T-cell (primary cell): ENCODE data around the gene HBEGF. TPM values are rescaled to one million over a fixed set of nuclear protein-coding genes. Genes with fewer than 3 reads are reported as not detected.

Experiments
- ATAC-seq, 4 experiments: fragments of 200-7000 bp in 3 of 4; fragments of 150-1000 bp in 1 of 4; cut with Tn5 transposase; replicated peaks in 1 of 4; 1 replicate in 3 of 4; 2 replicates in 1 of 4; pipeline ENCODE4 v1.10.0; 2021; ENCODE audit warnings: moderate library complexity in 3 of 4, mild to moderate bottlenecking in 2 of 4, moderate number of reproducible peaks in 1 of 4
- CTCF ChIA-PET, 2 donors: fragments of 300-600 bp; sonication (Branson Sonifier 250); formaldehyde crosslinking; loops; one replicate each; lab custom pipeline; 2022; ENCODE audit warnings: antibody characterized with exemption in 2 of 2; lab: Charles Lee
- POLR2A ChIA-PET, 2 donors: fragments of 300-600 bp; sonication (Branson Sonifier 250); formaldehyde crosslinking; loops; one replicate each; lab custom pipeline; 2022; ENCODE audit warnings: antibody characterized with exemption in 2 of 2; lab: Charles Lee
- DNase-seq, 35 experiments: peaks; one replicate each; pipeline versions ENCODE4 v3.0.0 to v3.0.0-alpha.2; 2013 to 2023
- H3K27ac ChIP-seq: one replicate; pipeline ENCODE4 v1.5.1; 2013; ENCODE audit warnings: low read length
- H3K27me3 ChIP-seq, 2 experiments: replicated peaks in 1 of 2; 1 replicate in 1 of 2; 2 replicates in 1 of 2; pipeline versions ENCODE4 v1.6.1 to v1.7.0; 2013; ENCODE audit warnings: low read length in 1 of 2, mixed read lengths in 1 of 2; ENCODE audit not compliant: control insufficient read depth in 2 of 2, insufficient read depth in 2 of 2; ENCODE audit errors: extremely low read depth in 1 of 2
- H3K36me3 ChIP-seq, 2 donors: 1 replicate in 1 of 2; 2 replicates in 1 of 2; pipeline versions ENCODE4 v1.6.1 to v1.7.0; 2013; ENCODE audit warnings: low read length in 1 of 2; ENCODE audit not compliant: control insufficient read depth in 2 of 2, insufficient read depth in 1 of 2; ENCODE audit errors: extremely low read depth in 1 of 2
- H3K4me1 ChIP-seq, 2 experiments: 1 replicate in 1 of 2; 2 replicates in 1 of 2; pipeline versions ENCODE4 v1.6.1 to v1.7.0; 2013; ENCODE audit warnings: low read length in 2 of 2, mixed read lengths in 1 of 2; ENCODE audit not compliant: insufficient read depth in 2 of 2, control insufficient read depth in 1 of 2; ENCODE audit errors: extremely low read depth in 1 of 2
- H3K4me3 ChIP-seq, 2 donors: 1 replicate in 1 of 2; 2 replicates in 1 of 2; pipeline versions ENCODE4 v1.5.1 to v1.7.0; 2013; ENCODE audit warnings: mild to moderate bottlenecking in 2 of 2, low read length in 1 of 2, moderate library complexity in 1 of 2; ENCODE audit not compliant: control insufficient read depth in 1 of 2; ENCODE audit errors: extremely low read depth in 1 of 2
- H3K9me3 ChIP-seq: 2 replicates; pipeline ENCODE4 v1.7.0; 2013
- H3K27ac Mint-ChIP-seq, 2 donors: one replicate each; pipeline ENCODE4 v1.8.0; 2020 to 2021; ENCODE audit warnings: mild to moderate bottlenecking in 2 of 2, mixed read lengths in 2 of 2
- H3K27me3 Mint-ChIP-seq, 2 donors: one replicate each; pipeline ENCODE4 v1.8.0; 2021 to 2022; ENCODE audit warnings: mixed read lengths in 2 of 2
- H3K36me3 Mint-ChIP-seq: one replicate; pipeline ENCODE4 v1.8.0; 2021; ENCODE audit warnings: mixed read lengths
- H3K4me1 Mint-ChIP-seq, 3 donors: one replicate each; pipeline ENCODE4 v1.8.0; 2020 to 2022; ENCODE audit warnings: mixed read lengths in 3 of 3, mild to moderate bottlenecking in 1 of 3
- H3K4me3 Mint-ChIP-seq, 3 donors: one replicate each; pipeline ENCODE4 v1.8.0; 2020 to 2022; ENCODE audit warnings: mild to moderate bottlenecking in 3 of 3, mixed read lengths in 3 of 3, moderate library complexity in 3 of 3
- H3K9me3 Mint-ChIP-seq, 3 donors: one replicate each; pipeline ENCODE4 v1.8.0; 2020 to 2022; ENCODE audit warnings: mixed read lengths in 3 of 3
- WGBS: methylation state at CpG from one replicate; pipeline ENCODE4 v1.1.5; 2013; ENCODE audit warnings: missing lambda C conversion rate; ENCODE audit not compliant: insufficient coverage; 5-methylcytosine and 5-hydroxymethylcytosine counted together
- total RNA-seq, 35 experiments: library from RNA in 6 of 35; stranded (reverse) in 6 of 35; fragments of 120-200 nt in 1 of 35; gene quantifications; one replicate each; pipeline versions ENCODE4 v1.2.1 to v1.2.4 and lab custom pipeline; 2013 to 2026

Gene HBEGF
- total RNA-seq, 5 donors from 2014 or later (not counting 1 experiment from before 2014, with no cell fraction given), result 0.47 to 2.8 (median 1.9) TPM

- ChIA-PET CTCF (interaction anchor here in 1 of 2 donors (2.3 kb wide), 1 partner anchor 14 kb away, joined by 7 read pairs; no protein-coding TSS in a partner anchor), POLR2A (interaction anchor here in 1 of 2 donors (0.6 kb wide), 1 partner anchor 381 kb away, joined by 5 read pairs; no protein-coding TSS in a partner anchor)
- H3K27me3 ChIP-seq, result peaks cover 0 to 3% of the 10 kb centered on the region in 2 experiments
- no peaks in the 10 kb centered on the region for H3K27me3 Mint-ChIP-seq
- no peak for ATAC-seq
- no peak overlapping the region for H3K4me3 ChIP-seq
- no peak for DNase-seq
- H3K36me3 ChIP-seq, result peaks cover 0 to 5% of the 10 kb centered on the region in 2 donors
- H3K27ac Mint-ChIP-seq, result no peak overlapping the region
- no peaks in the 10 kb centered on the region for H3K9me3 ChIP-seq
- peaks cover 19 to 20% of the 10 kb centered on the region in 2 experiments for H3K4me1 ChIP-seq
- H3K9me3 Mint-ChIP-seq, result no peaks in the 10 kb centered on the region
- H3K27ac ChIP-seq, result no peak overlapping the region
- H3K4me1 Mint-ChIP-seq, result peaks cover 24 to 30% (median 29%) of the 10 kb centered on the region in 3 donors
- H3K4me3 Mint-ChIP-seq, result no peak overlapping the region
- H3K36me3 Mint-ChIP-seq, result peaks cover 8% of the 10 kb centered on the region
- WGBS, result no CpG with 5 or more reads among the region's 3 CpGs
Observed at GRCh38 chr5:140338336-140338735, 8.1 kb downstream of the HBEGF start.

- Mint-ChIP-seq H3K9me3 (no peaks in the 10 kb centered on the region), H3K27me3 (no peaks in the 10 kb centered on the region), H3K36me3 (peaks cover 8% of the 10 kb centered on the region), H3K27ac (no peak overlapping the region), H3K4me1 (peaks cover 20 to 25% (median 25%) of the 10 kb centered on the region in 3 donors), H3K4me3 (no peak overlapping the region)
- Histone ChIP-seq H3K36me3 (peaks cover 0 to 5% of the 10 kb centered on the region in 2 donors), H3K9me3 (no peaks in the 10 kb centered on the region), H3K4me1 (peaks cover 14 to 16% of the 10 kb centered on the region in 2 experiments), H3K4me3 (no peak overlapping the region), H3K27ac (no peak overlapping the region), H3K27me3 (peaks cover 0 to 3% of the 10 kb centered on the region in 2 experiments)
- ChIA-PET POLR2A (interaction anchor here in 1 of 2 donors (0.6 kb wide), 1 partner anchor 382 kb away, joined by 5 read pairs; no protein-coding TSS in a partner anchor), CTCF (interaction anchor here in 1 of 2 donors (0.5 to 2.3 kb wide), 2 partner anchors 14 to 93 kb away, joined by 3 to 7 read pairs; no protein-coding TSS in a partner anchor)
- no CpG with 5 or more reads among the region's 1 CpG for WGBS
- DNase-seq (no peak), ATAC-seq (no peak)
Observed at GRCh38 chr5:140337880-140338279, 8.5 kb downstream of the HBEGF start.

- no peak overlapping the region for H3K4me3 ChIP-seq
- H3K4me3 Mint-ChIP-seq, result no peak overlapping the region
- no peak overlapping the region for H3K27ac Mint-ChIP-seq
- peaks cover 11% of the 10 kb centered on the region for H3K36me3 Mint-ChIP-seq
- no peaks in the 10 kb centered on the region for H3K9me3 ChIP-seq
- peaks cover 0 to 3% of the 10 kb centered on the region in 2 experiments for H3K27me3 ChIP-seq
- DNase-seq (no peak), ATAC-seq (no peak)
- no peaks in the 10 kb centered on the region for H3K9me3 Mint-ChIP-seq
- POLR2A ChIA-PET, result interaction anchor here in 1 of 2 donors (0.6 kb wide), 1 partner anchor 34 kb away, joined by 8 read pairs; the partner anchor contains the start of gene PFDN1
- CTCF ChIA-PET, result interaction anchor here in 1 of 2 donors (0.6 to 2.3 kb wide), 2 partner anchors 15 to 16 kb away, joined by 3 to 7 read pairs; no protein-coding TSS in a partner anchor
- no peak overlapping the region for H3K27ac ChIP-seq
- H3K4me1 Mint-ChIP-seq, result peaks cover 5 to 13% (median 10%) of the 10 kb centered on the region in 3 donors
- H3K4me1 ChIP-seq, result peaks cover under 1% of the 10 kb centered on the region in 2 experiments
- 84% methylated on average over 5 of the region's 5 CpGs for WGBS
- peaks cover 0 to 5% of the 10 kb centered on the region in 2 donors for H3K36me3 ChIP-seq
- H3K27me3 Mint-ChIP-seq, result no peaks in the 10 kb centered on the region
Observed at GRCh38 chr5:140336388-140336787, 10.0 kb downstream of the HBEGF start.

GRCh38 chr5:140331638-140332037 is 14.8 kb downstream of the HBEGF start:
- Histone ChIP-seq H3K36me3 (no peaks in the 10 kb centered on the region), H3K4me3 (no peak overlapping the region), H3K4me1 (no peaks in the 10 kb centered on the region), H3K9me3 (no peaks in the 10 kb centered on the region), H3K27ac (no peak overlapping the region), H3K27me3 (no peaks in the 10 kb centered on the region)
- Mint-ChIP-seq H3K27me3 (no peaks in the 10 kb centered on the region), H3K36me3 (peaks cover 11% of the 10 kb centered on the region), H3K4me3 (no peak overlapping the region), H3K27ac (no peak overlapping the region), H3K4me1 (peaks cover 0 to 4% (median 0%) of the 10 kb centered on the region in 3 donors), H3K9me3 (no peaks in the 10 kb centered on the region)
- ATAC-seq, result no peak
- CTCF ChIA-PET, result interaction anchor here in 1 of 2 donors (0.7 kb wide), 1 partner anchor 14 kb away, joined by 3 read pairs; no protein-coding TSS in a partner anchor
- POLR2A ChIA-PET, result no interaction called here
- DNase-seq, result no peak
- no CpG with 5 or more reads among the region's 1 CpG for WGBS

- Mint-ChIP-seq H3K27me3 (no peaks in the 10 kb centered on the region), H3K4me1 (no peaks in the 10 kb centered on the region), H3K36me3 (peaks cover 11% of the 10 kb centered on the region), H3K4me3 (no peak overlapping the region), H3K9me3 (no peaks in the 10 kb centered on the region), H3K27ac (no peak overlapping the region)
- CTCF ChIA-PET, result interaction anchor here (0.5 to 1.2 kb wide), 5 partner anchors 16 to 74 kb away, joined by 3 to 5 read pairs (median 4); partner anchors contain the start of gene HBEGF (in 1 of the 2)
- Histone ChIP-seq H3K9me3 (no peaks in the 10 kb centered on the region), H3K27me3 (no peaks in the 10 kb centered on the region), H3K36me3 (no peaks in the 10 kb centered on the region), H3K4me3 (no peak overlapping the region), H3K27ac (no peak overlapping the region), H3K4me1 (no peaks in the 10 kb centered on the region)
- POLR2A ChIA-PET, result interaction anchor here in 1 of 2 donors (0.6 kb wide), 1 partner anchor 420 kb away, joined by 3 read pairs; no protein-coding TSS in a partner anchor
- ATAC-seq (no peak), DNase-seq (no peak)
- 56% methylated on average over 1 of the region's 5 CpGs for WGBS
Observed at GRCh38 chr5:140329739-140330481, 16.5 kb downstream of the HBEGF start.

GRCh38 chr5:140328036-140328764 is 18.2 kb downstream of the HBEGF start:
- Histone ChIP-seq H3K9me3 (no peaks in the 10 kb centered on the region), H3K4me1 (no peaks in the 10 kb centered on the region), H3K4me3 (no peak overlapping the region), H3K27ac (no peak overlapping the region), H3K36me3 (no peaks in the 10 kb centered on the region), H3K27me3 (peaks cover 0 to 2% of the 10 kb centered on the region in 2 experiments)
- Mint-ChIP-seq H3K4me1 (no peaks in the 10 kb centered on the region), H3K4me3 (no peak overlapping the region), H3K9me3 (no peaks in the 10 kb centered on the region), H3K36me3 (peaks cover 2% of the 10 kb centered on the region), H3K27ac (no peak overlapping the region), H3K27me3 (no peaks in the 10 kb centered on the region)
- ChIA-PET CTCF (interaction anchor here (0.6 to 1.2 kb wide), 4 partner anchors 18 to 56 kb away, joined by 3 to 5 read pairs (median 4); partner anchors contain the start of gene HBEGF (in 1 of the 2)), POLR2A (no interaction called here)
- WGBS, result 93% methylated on average over 3 of the region's 8 CpGs
- ATAC-seq (no peak), DNase-seq (no peak)
